NT2/D1 (cell line): Measurements from ENCODE around the gene DCBLD1.
A peak's percentile ranks its signal among the peaks of the same experiment; 100 is the strongest.

Experiments
- DNase-seq: peaks from one replicate; pipeline ENCODE4 v3.0.0-alpha.2; 2011; ENCODE audit warnings: low read depth, low spot score
- H3K27me3 ChIP-seq: 2 replicates; pipeline ENCODE4 v1.6.0; 2011; ENCODE audit warnings: mild to moderate bottlenecking; ENCODE audit not compliant: insufficient read length, insufficient read depth
- H3K36me3 ChIP-seq: 2 replicates; pipeline ENCODE4 v1.6.1; 2011; ENCODE audit warnings: mild to moderate bottlenecking, low read length, mixed read lengths; ENCODE audit not compliant: insufficient read depth, insufficient read length
- H3K4me1 ChIP-seq: 2 replicates; pipeline ENCODE4 v1.5.1; 2011; ENCODE audit not compliant: insufficient read depth, insufficient read length
- H3K4me3 ChIP-seq: 2 replicates; pipeline ENCODE4 v1.5.1; 2011; ENCODE audit warnings: low read depth; ENCODE audit not compliant: insufficient read length
- H3K9ac ChIP-seq: 2 replicates; pipeline ENCODE4 v1.6.0; 2011; ENCODE audit warnings: low read depth; ENCODE audit not compliant: insufficient read length
- H3K9me3 ChIP-seq: 2 replicates; pipeline ENCODE4 v1.5.1; 2011; ENCODE audit warnings: mild to moderate bottlenecking, low read length; ENCODE audit not compliant: insufficient read depth
- SUZ12 ChIP-seq: IDR thresholded peaks from 2 replicates; pipeline ENCODE4 v1.6.1; 2011; ENCODE audit not compliant: insufficient read length, insufficient read depth; ENCODE audit errors: extremely low read depth
- YY1 ChIP-seq: IDR thresholded peaks from 2 replicates; pipeline ENCODE4 v1.6.1; 2011; ENCODE audit not compliant: insufficient read length, insufficient read depth
- ZNF274 ChIP-seq: IDR thresholded peaks from 2 replicates; pipeline ENCODE4 v1.6.1; 2011; ENCODE audit warnings: mild to moderate bottlenecking, low read depth, low read length

DCBLD1 gene

DNA sequence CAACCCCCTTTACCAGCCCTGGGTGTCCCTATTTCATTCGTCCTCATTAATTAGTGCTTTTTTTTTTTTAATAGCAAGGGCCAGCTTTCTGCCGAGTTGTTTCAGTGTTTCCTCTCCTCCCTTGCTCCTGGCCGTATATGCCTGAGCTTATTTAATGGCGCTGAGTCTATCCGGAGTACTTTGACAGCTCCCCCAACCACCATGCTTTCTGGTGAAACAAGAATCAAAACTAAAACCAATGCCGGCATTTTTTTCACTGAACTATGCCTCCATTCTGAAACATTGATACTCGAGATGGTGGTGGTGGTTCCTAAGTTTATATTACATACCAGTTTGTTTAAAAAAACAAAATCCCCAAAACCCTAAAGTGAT is 1.2 kb downstream of the DCBLD1 start:
- DNase-seq = no peak
- Histone ChIP-seq H3K9me3 (peaks cover 7% of the 10 kb centered on the region; the same call in 1 of the 2 replicates), H3K4me1 (no peaks in the 10 kb centered on the region), H3K36me3 (peaks cover 4% of the 10 kb centered on the region), H3K4me3 (peak overlapping the region; percentile 70), H3K27me3 (peaks cover 14% of the 10 kb centered on the region), H3K9ac (peak overlapping the region; percentile 85)
- no peak for TF ChIP-seq YY1
- no peak for TF ChIP-seq ZNF274
- TF ChIP-seq SUZ12 = no peak

DNA sequence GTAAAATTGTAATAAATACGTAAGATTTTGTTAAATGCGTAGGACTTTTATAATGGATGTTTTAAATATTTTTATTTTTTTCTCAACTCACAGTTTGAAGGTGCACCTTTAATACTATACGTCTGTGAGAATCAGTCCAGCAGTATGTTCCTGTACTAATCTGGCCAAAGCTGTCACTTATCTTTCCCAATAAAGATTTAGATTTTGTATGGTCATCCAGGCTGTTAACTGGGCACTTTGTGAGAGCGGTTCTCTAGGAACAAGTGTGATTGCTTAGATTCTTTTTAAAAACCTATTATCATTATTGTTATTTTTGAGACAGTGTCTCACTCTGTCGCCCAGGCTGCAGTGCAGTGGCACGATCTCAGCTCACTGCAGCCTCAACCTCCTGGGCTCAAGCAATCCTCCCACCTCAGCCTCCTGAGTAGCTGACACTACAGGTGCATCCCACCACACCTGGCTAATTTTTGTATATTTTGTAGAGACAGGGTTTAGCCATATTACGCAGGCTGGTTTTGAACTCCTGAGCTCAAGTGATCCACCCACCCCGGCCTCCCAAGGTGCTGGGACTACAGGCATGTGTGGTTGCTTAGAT is 1.7 kb downstream of the DCBLD1 start:
- Histone ChIP-seq H3K9me3 (peaks cover 7% of the 10 kb centered on the region; the same call in 1 of the 2 replicates), H3K9ac (no peak overlapping the region), H3K36me3 (peaks cover 4% of the 10 kb centered on the region), H3K4me3 (peak overlapping the region; percentile 70), H3K27me3 (peaks cover 14% of the 10 kb centered on the region), H3K4me1 (no peaks in the 10 kb centered on the region)
- no peak for DNase-seq
- TF ChIP-seq YY1 (no peak), ZNF274 (no peak), SUZ12 (no peak)

- no peak for DNase-seq
- Histone ChIP-seq H3K4me1 (no peaks in the 10 kb centered on the region), H3K4me3 (no peak overlapping the region), H3K9ac (no peak overlapping the region), H3K27me3 (peaks cover 14% of the 10 kb centered on the region), H3K9me3 (peaks cover 7% of the 10 kb centered on the region; the same call in 1 of the 2 replicates), H3K36me3 (peaks cover 4% of the 10 kb centered on the region)
- no peak for TF ChIP-seq SUZ12
- TF ChIP-seq YY1 = no peak
- no peak for TF ChIP-seq ZNF274
Measured at GRCh38 chr6:117485433-117485832, 3.0 kb downstream of the DCBLD1 start.

DNA sequence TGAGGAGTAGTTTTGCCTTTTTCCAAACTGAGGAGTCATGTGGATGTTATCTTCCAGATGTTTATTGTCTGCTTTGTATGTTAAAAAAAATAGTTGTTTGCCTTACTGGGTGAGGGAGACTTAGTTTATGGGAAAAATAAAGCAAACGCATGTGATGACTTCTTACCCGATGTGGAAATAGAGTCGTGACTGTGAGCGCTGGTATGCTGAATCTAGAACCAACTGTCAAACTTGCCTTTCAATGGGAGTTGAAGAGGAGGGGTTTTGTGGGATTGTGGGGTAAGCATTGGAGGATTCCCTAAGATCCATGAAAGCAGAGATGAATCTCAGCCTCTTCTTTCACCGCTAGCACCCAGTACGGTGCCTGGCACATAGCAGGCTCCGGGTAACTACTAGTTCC is 5.3 kb downstream of the DCBLD1 start:
- no peak for DNase-seq

GRCh38 chr6:117489003-117489402 is 6.5 kb downstream of the DCBLD1 start:
- DNase-seq = no peak
- Histone ChIP-seq H3K9me3 (peaks cover 7% of the 10 kb centered on the region; the same call in 1 of the 2 replicates), H3K9ac (no peak overlapping the region), H3K4me1 (no peaks in the 10 kb centered on the region), H3K4me3 (no peak overlapping the region), H3K36me3 (peaks cover 4% of the 10 kb centered on the region), H3K27me3 (no peaks in the 10 kb centered on the region)
- TF ChIP-seq SUZ12 = no peak
- no peak for TF ChIP-seq ZNF274
- TF ChIP-seq YY1 = no peak

More for the DNA sequence above, 5.3 kb downstream of the DCBLD1 start:
- Histone ChIP-seq H3K4me1 (no peaks in the 10 kb centered on the region), H3K36me3 (peaks cover 4% of the 10 kb centered on the region), H3K9ac (no peak overlapping the region), H3K4me3 (no peak overlapping the region), H3K9me3 (peaks cover 7% of the 10 kb centered on the region; the same call in 1 of the 2 replicates), H3K27me3 (no peaks in the 10 kb centered on the region)
- TF ChIP-seq YY1 = no peak
- TF ChIP-seq SUZ12 = no peak
- TF ChIP-seq ZNF274 = no peak

DNA sequence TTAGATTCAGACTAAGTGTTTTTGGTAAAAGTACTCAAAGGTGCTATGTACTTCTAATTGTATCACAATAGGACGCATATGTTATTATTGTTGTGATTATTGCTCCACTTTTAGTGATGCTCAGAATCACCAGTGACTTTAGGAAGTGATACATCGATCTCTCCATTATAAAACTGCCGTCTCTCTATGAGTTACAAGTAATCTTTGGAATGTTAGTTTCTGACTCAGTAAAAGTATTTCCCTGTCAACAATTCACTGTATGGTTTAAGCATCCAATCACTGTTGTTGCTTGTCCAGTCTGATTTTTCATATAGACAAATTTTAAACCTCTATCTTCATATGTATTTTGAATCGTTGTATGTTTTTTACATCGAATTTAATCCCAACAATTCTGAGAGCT is 9.4 kb downstream of the DCBLD1 start:
- Histone ChIP-seq H3K36me3 (peaks cover 4% of the 10 kb centered on the region), H3K4me3 (no peak overlapping the region), H3K27me3 (no peaks in the 10 kb centered on the region), H3K9ac (no peak overlapping the region), H3K4me1 (no peaks in the 10 kb centered on the region), H3K9me3 (peaks cover 3% of the 10 kb centered on the region; the same call in 1 of the 2 replicates)
- TF ChIP-seq SUZ12 = no peak
- TF ChIP-seq ZNF274 = no peak
- TF ChIP-seq YY1 = no peak
- no peak for DNase-seq

GRCh38 chr6:117493470-117493869 is 11.0 kb downstream of the DCBLD1 start:
- Histone ChIP-seq H3K4me1 (no peaks in the 10 kb centered on the region), H3K9me3 (no peaks in the 10 kb centered on the region), H3K4me3 (no peak overlapping the region), H3K27me3 (no peaks in the 10 kb centered on the region), H3K36me3 (no peaks in the 10 kb centered on the region), H3K9ac (no peak overlapping the region)
- TF ChIP-seq YY1 = no peak
- no peak for DNase-seq
